K562 (cell line): ENCODE data around the gene NPDC1. TPM values are rescaled to one million over a fixed set of nuclear protein-coding genes. Genes with fewer than 3 reads are reported as not detected.

Experiments used
- ATAC-seq: fragments of 200-7000 bp; cut with Tn5 transposase; 3 replicates; pipeline ENCODE4 v1.9.1; 2020; ENCODE audit warnings: moderate library complexity
- BruUV-seq: library from RNA; stranded (reverse); fragments of 400-500 nt; replicated peaks from 2 replicates; lab custom pipeline; 2021; lab: Mats Ljungman, UMichigan
- CTCF ChIA-PET: fragments of 300-600 bp; formaldehyde crosslinking; extraction: SDS; loops from one replicate; lab custom pipeline; 2021; ENCODE audit warnings: low intra/inter-chr PET ratio; lab: Yijun Ruan, JAX
- POLR2A ChIA-PET: fragments of 300-600, 350-650 bp; sonication (Branson Sonifier 250); formaldehyde crosslinking; extraction: SDS; loops from one replicate; lab custom pipeline; 2021; ENCODE audit warnings: antibody characterized with exemption, inconsistent platforms; lab: Yijun Ruan, JAX
- DNase-seq, 4 experiments: peaks; one replicate each; pipeline versions ENCODE4 v3.0.0 to v3.0.0-alpha.2; 2011 to 2018; ENCODE audit warnings: low spot score in 3 of 4, mixed read lengths in 3 of 4; ENCODE audit errors: extremely low read depth in 1 of 4
- FAIRE-seq: peaks from 2 replicates; lab custom pipeline; 2011; peaks lifted over from hg19 to GRCh38; lab: Jason Lieb, UNC
- H2AFZ ChIP-seq: 2 replicates; pipeline ENCODE4 v1.6.0; 2011; ENCODE audit warnings: low read depth, low read length, control low read depth, inconsistent platforms
- H3K27ac ChIP-seq: fragments of 200-600 bp; 3 replicates; pipeline ENCODE4 v1.8.0; 2011; ENCODE audit warnings: low read depth, mild to moderate bottlenecking, control low read depth, inconsistent platforms, low read length, moderate library complexity, mixed read lengths; ENCODE audit errors: extremely low read depth
- H3K27me3 ChIP-seq, 2 experiments: fragments of 300-600 bp in 1 of 2; 2 replicates in 1 of 2; 3 replicates in 1 of 2; pipeline versions ENCODE4 v1.6.0 to v1.8.0; 2011; ENCODE audit warnings: inconsistent platforms in 2 of 2, low read length in 2 of 2, mild to moderate bottlenecking in 1 of 2, mixed read lengths in 1 of 2, moderate library complexity in 1 of 2; ENCODE audit not compliant: control insufficient read depth in 2 of 2, insufficient read depth in 2 of 2
- H3K36me3 ChIP-seq: fragments of 300-600 bp; 3 replicates; pipeline ENCODE4 v1.8.0; 2011; ENCODE audit warnings: mild to moderate bottlenecking, low read length, inconsistent platforms; ENCODE audit not compliant: control insufficient read depth, insufficient read depth
- H3K4me1 ChIP-seq, 2 experiments: fragments of 200-600 bp in 1 of 2; replicated peaks in 1 of 2; 2 replicates in 1 of 2; 3 replicates in 1 of 2; pipeline versions ENCODE4 v1.5.1 to v1.8.0; 2011; ENCODE audit warnings: inconsistent platforms in 2 of 2, low read length in 2 of 2, mild to moderate bottlenecking in 1 of 2, mixed read lengths in 1 of 2, moderate library complexity in 1 of 2; ENCODE audit not compliant: control insufficient read depth in 2 of 2, insufficient read depth in 2 of 2
- H3K4me2 ChIP-seq: 2 replicates; pipeline ENCODE4 v1.6.1; 2011; ENCODE audit warnings: low read length, control low read depth, inconsistent platforms, mixed read lengths; ENCODE audit not compliant: insufficient read depth
- H3K4me3 ChIP-seq: fragments of 200-600 bp; sonication (generic), shearing (Covaris generic); 2 replicates; pipeline ENCODE4 v1.5.1; 2016; ENCODE audit warnings: control low read depth, inconsistent platforms
- H3K79me2 ChIP-seq: fragments of 200-600 bp; 3 replicates; pipeline ENCODE4 v1.8.0; 2011; ENCODE audit warnings: low read length, inconsistent platforms; ENCODE audit not compliant: control insufficient read depth, insufficient read depth
- H3K9ac ChIP-seq, 2 experiments: 2 replicates each; pipeline versions ENCODE4 v1.6.0 to v1.6.1; 2011; ENCODE audit warnings: low read depth in 2 of 2, low read length in 2 of 2, control low read depth in 1 of 2, inconsistent platforms in 1 of 2, mild to moderate bottlenecking in 1 of 2, mixed read lengths in 1 of 2; ENCODE audit not compliant: insufficient read depth in 1 of 2
- H3K9me1 ChIP-seq: one replicate; pipeline ENCODE4 v1.6.0; 2011; ENCODE audit warnings: inconsistent platforms, mild to moderate bottlenecking, low read length, moderate library complexity; ENCODE audit not compliant: control insufficient read depth, insufficient read depth
- H3K9me3 ChIP-seq: replicated peaks from 2 replicates; pipeline ENCODE4 v1.5.1; 2011; ENCODE audit warnings: low read depth, low read length, inconsistent platforms; ENCODE audit not compliant: control insufficient read depth, insufficient read depth
- H4K20me1 ChIP-seq: replicated peaks from 2 replicates; pipeline ENCODE4 v1.6.1; 2011; ENCODE audit warnings: low read length, inconsistent platforms, mixed read lengths; ENCODE audit not compliant: control insufficient read depth, insufficient read depth
- POLR2G ChIP-seq: fragments of 200-400 bp; formaldehyde crosslinking; IDR thresholded peaks from 2 replicates; pipeline ENCODE4 v1.6.1; 2017; ENCODE audit warnings: low read depth, mild to moderate bottlenecking, antibody characterized with exemption, low read length, moderate library complexity
- RBM14 ChIP-seq: fragments of 200-400 bp; formaldehyde crosslinking; IDR thresholded peaks from 2 replicates; pipeline ENCODE4 v1.6.1; 2018; ENCODE audit warnings: low read depth, mild to moderate bottlenecking, low read length, moderate library complexity, borderline replicate concordance; ENCODE audit not compliant: insufficient read depth
- TAF15 ChIP-seq: fragments of 200-400 bp; formaldehyde crosslinking; IDR thresholded peaks from 2 replicates; pipeline ENCODE4 v1.6.1; 2017; ENCODE audit warnings: mild to moderate bottlenecking, low read depth, low read length, moderate library complexity
- ZFP30 ChIP-seq: fragments of 250-450 bp; sonication (Bioruptor Pico); IDR thresholded peaks from 2 replicates; pipeline ENCODE4 v1.8.0; 2022; ENCODE audit warnings: moderate library complexity, mild to moderate bottlenecking, inconsistent platforms, borderline replicate concordance
- WGBS: fragments of 100-300 bp; shearing (Covaris generic); methylation state at CpG from one replicate; pipeline ENCODE4 v1.1.6; 2016; ENCODE audit warnings: low coverage, mixed read lengths; ENCODE audit not compliant: insufficient coverage; ENCODE audit errors: missing lambda C conversion rate; 5-methylcytosine and 5-hydroxymethylcytosine counted together
- in situ Hi-C: fragments of 300-500 bp; cut with MboI; formaldehyde crosslinking; loops from 4 replicates; pipeline ENCODE4 v1.15.0; 2018; ENCODE audit warnings: inconsistent platforms, mixed read lengths
- intact Hi-C: fragments of 100-400 bp; cut with micrococcal nuclease; formaldehyde crosslinking; loops from 2 replicates; pipeline ENCODE4 v1.14.2; 2022
- polyA plus RNA-seq, 8 experiments: library from polyadenylated mRNA; depleted of rRNA in 4 of 8; stranded (reverse) in 5 of 8; unstranded in 3 of 8; fragments of >200 nt; fragmentation: Nextera tagmentation in 2 of 8; fragmentation: Illumina TruSeq in 1 of 8; extraction: Ambion mirVana in 2 of 8; extraction: Trizol in 1 of 8; gene quantifications; 2 replicates each; pipeline versions ENCODE4 v1.2.1 to v1.2.3, GENCODE V29; 2011 to 2014; ENCODE audit warnings: inconsistent platforms in 1 of 8, missing spikeins in 1 of 8
- total RNA-seq, 7 experiments: library from RNA; depleted of rRNA in 6 of 7; stranded (reverse); fragments of >200 nt in 6 of 7; fragmentation: Illumina TruSeq in 2 of 7; extraction: Trizol in 2 of 7; gene quantifications; 2 replicates each; pipeline versions ENCODE4 v1.2.1 to v1.2.3, GENCODE V29; 2011 to 2021; ENCODE audit warnings: low replicate concordance in 1 of 7
- TF ChIP-seq, protein P1 (sequence below): fragments of 200-800 bp; sonication (Bioruptor generic); IDR thresholded peaks from 2 replicates; pipeline ENCODE4 v1.6.1; 2016; ENCODE audit warnings: missing genetic modification characterization, missing compliant biosample characterization

NPDC1 gene
- total and polyA plus RNA-seq, 9 of the 15 experiments (the other 6 are each of a cell fraction or from before 2014, with no cell fraction given): 0.06 to 2.1 (median 0.53) TPM; not detected in 3

DNA sequence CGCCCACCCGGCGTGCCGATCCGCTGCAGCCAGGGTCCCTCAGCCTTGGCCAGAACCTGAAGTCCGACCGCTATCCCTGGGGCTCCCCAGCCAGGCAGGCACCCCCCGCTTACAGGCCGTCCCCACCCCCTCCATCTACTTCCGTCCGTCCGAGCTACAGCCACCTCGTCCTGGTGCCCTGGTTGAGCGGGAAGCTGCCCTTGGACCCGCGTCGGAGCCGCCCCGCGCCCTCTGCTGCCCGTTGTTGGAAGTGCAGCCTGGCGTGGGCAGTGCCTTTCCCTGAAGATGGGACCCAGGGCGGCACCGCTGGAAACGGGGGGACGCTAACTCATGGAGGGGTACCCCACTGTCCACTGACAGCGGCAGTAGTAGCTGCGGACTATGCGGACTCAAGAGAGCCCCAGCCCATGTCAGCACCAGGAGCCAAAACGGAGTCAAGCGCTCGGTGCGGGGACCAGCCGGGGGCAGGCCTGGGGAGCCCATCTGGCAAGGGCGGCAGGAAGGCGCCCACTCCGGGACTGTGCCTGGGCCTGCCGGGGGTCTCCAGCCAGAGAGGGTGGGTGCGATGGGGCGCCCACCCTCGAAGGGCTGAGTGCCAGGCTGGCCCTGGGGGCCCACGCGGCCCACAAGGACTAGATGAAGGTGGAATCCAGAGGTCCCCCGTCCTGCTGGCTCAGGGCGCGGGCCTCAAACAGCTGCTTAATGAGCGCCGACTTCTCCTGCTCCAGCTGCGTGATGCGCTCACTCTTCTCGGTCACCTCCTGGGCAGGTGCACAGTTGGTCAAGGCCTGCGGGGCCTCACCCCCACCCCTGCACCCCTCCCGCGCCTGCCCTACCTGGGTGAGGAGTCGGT is 18.3 kb upstream of the NPDC1 start (continued):
- TF ChIP-seq, protein P1, sequence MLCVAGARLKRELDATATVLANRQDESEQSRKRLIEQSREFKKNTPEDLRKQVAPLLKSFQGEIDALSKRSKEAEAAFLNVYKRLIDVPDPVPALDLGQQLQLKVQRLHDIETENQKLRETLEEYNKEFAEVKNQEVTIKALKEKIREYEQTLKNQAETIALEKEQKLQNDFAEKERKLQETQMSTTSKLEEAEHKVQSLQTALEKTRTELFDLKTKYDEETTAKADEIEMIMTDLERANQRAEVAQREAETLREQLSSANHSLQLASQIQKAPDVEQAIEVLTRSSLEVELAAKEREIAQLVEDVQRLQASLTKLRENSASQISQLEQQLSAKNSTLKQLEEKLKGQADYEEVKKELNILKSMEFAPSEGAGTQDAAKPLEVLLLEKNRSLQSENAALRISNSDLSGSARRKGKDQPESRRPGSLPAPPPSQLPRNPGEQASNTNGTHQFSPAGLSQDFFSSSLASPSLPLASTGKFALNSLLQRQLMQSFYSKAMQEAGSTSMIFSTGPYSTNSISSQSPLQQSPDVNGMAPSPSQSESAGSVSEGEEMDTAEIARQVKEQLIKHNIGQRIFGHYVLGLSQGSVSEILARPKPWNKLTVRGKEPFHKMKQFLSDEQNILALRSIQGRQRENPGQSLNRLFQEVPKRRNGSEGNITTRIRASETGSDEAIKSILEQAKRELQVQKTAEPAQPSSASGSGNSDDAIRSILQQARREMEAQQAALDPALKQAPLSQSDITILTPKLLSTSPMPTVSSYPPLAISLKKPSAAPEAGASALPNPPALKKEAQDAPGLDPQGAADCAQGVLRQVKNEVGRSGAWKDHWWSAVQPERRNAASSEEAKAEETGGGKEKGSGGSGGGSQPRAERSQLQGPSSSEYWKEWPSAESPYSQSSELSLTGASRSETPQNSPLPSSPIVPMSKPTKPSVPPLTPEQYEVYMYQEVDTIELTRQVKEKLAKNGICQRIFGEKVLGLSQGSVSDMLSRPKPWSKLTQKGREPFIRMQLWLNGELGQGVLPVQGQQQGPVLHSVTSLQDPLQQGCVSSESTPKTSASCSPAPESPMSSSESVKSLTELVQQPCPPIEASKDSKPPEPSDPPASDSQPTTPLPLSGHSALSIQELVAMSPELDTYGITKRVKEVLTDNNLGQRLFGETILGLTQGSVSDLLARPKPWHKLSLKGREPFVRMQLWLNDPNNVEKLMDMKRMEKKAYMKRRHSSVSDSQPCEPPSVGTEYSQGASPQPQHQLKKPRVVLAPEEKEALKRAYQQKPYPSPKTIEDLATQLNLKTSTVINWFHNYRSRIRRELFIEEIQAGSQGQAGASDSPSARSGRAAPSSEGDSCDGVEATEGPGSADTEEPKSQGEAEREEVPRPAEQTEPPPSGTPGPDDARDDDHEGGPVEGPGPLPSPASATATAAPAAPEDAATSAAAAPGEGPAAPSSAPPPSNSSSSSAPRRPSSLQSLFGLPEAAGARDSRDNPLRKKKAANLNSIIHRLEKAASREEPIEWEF (CRISPR knock-in tag): no peak

DNA sequence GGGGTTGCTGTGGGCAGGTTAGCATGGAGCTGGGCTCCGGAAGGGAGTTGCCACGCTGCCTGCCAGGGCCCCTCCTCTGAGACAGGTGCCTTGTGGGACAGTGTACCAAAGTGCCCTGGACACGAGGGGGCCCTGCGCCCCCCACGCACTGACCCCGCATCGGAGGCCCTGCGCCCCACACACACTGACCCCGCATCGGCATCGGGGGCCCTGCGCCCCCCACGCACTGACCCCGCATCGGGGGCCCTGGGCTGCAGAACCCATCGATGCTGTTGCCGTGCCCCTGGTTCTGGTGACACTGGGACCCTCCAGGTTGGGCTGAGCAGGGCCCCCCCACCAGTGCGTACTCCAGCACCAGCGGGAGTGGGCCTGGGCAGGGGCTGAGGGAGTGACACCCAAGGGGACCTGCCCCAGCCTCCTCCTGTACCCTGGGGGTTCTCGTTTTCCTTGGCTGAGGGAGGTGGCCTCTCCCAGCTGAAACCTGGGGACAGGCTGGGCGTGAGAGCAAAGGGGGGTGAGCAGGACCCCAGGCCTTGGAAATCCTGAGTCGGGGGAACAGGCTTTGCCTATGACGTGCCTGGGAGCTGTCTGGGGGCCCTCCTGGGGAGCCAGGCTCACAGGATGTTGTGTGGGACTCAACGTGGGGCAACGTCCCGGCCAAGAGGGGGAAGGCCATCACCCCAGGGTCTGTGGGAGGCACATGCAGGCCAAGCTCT is 17.5 kb upstream of the NPDC1 start:
- peaks cover 7 to 45% of the 10 kb centered on the region in 2 experiments; a peak in 4 of 5 replicates for H3K4me1 ChIP-seq
- peaks cover 13% of the 10 kb centered on the region for H3K79me2 ChIP-seq
- H2AFZ ChIP-seq: no peak overlapping the region
- no peak overlapping the region for H3K4me3 ChIP-seq
- in situ Hi-C loops (no loop called here), intact Hi-C loops (no loop called here)
- H3K27ac ChIP-seq: no peak overlapping the region
- H3K27me3 ChIP-seq: no peaks in the 10 kb centered on the region
- H3K4me2 ChIP-seq: no peak overlapping the region
- H3K36me3 ChIP-seq: peaks cover 38% of the 10 kb centered on the region; the same call in 2 of the 3 replicates
- FAIRE-seq: no peak
- CTCF ChIA-PET: interaction anchor here (0.6 kb wide), 1 partner anchor 117 kb away, joined by 3 read pairs; no protein-coding TSS in a partner anchor
- no peak; the same call in 2 of the 3 replicates for ATAC-seq
- BruUV-seq: no TSS peak
- H3K9me1 ChIP-seq: peaks cover 4% of the 10 kb centered on the region
- 85% methylated on average over 21 of the region's 26 CpGs for WGBS
- POLR2A ChIA-PET: interaction anchor here (1.1 kb wide), 1 partner anchor 8 kb away, joined by 5 read pairs; no protein-coding TSS in a partner anchor
- peaks cover 15% of the 10 kb centered on the region for H4K20me1 ChIP-seq
- no peak for DNase-seq
- TF ChIP-seq TAF15: 0 out of 2 replicates have a peak, but pooled peaks have one; percentile 4
- TF ChIP-seq RBM14: no peak
- TF ChIP-seq POLR2G: peak; percentile 33; the same call in 1 of the 2 replicates
- TF ChIP-seq ZFP30 (CRISPR knock-in tag): no peak
- no peak overlapping the region for H3K9ac ChIP-seq
- H3K9me3 ChIP-seq: no peaks in the 10 kb centered on the region
